Measurements from ENCODE around the gene ABCC2.

- TF ChIP-seq CTCF (conservative IDR thresholded peaks at IDR 0.05 in 1 of 2, IDR thresholded peaks at IDR 0.05 in 1 of 2; ENCODE audit: low read depth in 1 of 2, low read length in 2 of 2) (no peak), EZH2 (IDR thresholded peaks at IDR 0.05; ENCODE audit: low read length, missing control alignments) (no peak)
These were observed 42.2 kb upstream of the ABCC2 start for GRCh38 chr10:99740260-99740659.
